ENCODE results near the gene TMA7B.

The TMA7B gene

DNA sequence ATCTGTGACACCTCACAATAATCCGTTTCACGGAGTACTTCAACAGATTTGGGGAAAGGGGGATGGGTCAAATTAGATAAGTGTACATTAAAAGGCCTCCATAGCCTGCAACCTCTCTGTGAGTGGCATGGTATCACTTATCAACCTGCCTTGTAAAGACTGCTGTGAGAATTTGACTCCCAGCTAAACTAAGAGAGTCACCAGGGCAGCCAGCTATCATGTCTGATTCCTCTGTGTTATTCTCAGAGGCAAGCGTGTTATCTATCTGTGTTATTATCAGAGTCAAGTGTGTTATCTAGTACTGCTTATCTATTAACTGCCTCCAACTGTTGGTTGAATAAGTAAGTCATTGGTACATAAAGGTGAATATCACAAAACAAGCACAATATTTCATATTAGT lies 30.5 kb downstream of the TMA7B start:
- TF ChIP-seq, protein P1, sequence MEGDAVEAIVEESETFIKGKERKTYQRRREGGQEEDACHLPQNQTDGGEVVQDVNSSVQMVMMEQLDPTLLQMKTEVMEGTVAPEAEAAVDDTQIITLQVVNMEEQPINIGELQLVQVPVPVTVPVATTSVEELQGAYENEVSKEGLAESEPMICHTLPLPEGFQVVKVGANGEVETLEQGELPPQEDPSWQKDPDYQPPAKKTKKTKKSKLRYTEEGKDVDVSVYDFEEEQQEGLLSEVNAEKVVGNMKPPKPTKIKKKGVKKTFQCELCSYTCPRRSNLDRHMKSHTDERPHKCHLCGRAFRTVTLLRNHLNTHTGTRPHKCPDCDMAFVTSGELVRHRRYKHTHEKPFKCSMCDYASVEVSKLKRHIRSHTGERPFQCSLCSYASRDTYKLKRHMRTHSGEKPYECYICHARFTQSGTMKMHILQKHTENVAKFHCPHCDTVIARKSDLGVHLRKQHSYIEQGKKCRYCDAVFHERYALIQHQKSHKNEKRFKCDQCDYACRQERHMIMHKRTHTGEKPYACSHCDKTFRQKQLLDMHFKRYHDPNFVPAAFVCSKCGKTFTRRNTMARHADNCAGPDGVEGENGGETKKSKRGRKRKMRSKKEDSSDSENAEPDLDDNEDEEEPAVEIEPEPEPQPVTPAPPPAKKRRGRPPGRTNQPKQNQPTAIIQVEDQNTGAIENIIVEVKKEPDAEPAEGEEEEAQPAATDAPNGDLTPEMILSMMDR (IDR thresholded peaks at IDR 0.05): no peak

DNA sequence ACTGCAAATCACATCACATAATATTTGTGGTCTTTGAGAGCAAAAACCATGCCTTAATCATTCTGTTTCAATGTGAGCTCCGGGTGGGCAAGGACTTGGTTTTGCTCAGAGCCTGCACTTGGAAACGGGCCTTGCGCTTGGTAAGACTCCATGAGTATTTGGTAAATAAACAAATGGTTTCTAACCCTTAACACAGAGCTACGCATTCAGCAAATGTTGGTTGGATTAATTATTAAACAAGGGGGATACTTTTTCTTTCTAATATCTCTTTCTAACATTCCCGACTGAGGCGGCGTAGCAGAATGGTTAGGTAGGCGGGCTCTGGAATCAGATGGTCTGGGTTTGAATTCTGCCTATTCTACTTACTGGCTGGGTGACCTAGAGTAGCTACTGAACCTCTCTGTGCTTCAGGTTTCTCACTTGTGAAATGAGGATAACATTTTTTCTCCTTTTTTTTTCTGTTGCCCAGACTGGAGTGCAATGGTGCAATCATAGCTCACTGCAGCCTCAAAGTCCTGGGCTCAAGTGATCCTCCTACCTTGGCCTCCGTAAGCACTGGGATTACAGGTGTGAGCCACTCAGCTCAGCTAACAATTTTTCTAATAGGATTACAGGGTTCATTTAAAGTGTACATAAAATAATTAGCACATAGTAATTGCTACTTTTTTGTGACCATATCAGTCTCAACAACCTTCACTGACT lies 31.1 kb downstream of the TMA7B start:
- TF ChIP-seq, protein P1 (IDR thresholded peaks at IDR 0.05): no peak

DNA sequence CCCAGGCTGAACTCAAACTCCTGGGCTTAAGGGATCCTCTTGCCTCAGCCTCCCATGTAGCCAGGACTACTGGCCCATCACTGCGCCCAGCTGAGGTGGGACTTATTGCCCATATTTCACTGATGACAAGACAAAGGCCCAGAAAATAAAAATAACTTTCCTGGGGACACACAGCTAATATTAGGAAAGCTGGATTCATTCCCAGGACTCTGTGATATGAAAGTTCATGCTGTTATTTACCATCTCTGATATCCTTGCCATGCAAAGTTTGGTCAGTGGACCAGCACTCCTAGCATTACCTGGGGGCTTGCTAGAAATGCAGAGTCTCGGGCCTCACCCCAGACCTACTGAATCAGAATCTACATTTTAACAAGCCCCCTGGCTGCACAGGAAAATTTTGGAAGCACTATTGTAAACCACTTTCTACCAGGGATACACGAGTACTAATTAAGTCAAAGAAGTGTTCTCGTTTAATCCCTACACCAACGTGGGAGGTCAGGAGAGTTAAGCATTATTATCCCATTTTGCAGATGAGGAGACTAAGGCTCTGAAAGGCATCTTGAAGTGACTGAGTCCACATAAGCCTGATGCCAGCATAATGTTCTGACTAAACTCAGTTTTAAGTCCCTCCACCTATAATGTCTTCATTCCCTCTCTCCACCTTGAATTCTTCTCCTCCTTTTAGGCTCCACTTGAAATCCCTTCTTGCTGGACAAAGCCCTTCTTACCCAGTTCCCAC lies 32.1 kb downstream of the TMA7B start:
- TF ChIP-seq, protein P1 (IDR thresholded peaks at IDR 0.05): no peak

DNA sequence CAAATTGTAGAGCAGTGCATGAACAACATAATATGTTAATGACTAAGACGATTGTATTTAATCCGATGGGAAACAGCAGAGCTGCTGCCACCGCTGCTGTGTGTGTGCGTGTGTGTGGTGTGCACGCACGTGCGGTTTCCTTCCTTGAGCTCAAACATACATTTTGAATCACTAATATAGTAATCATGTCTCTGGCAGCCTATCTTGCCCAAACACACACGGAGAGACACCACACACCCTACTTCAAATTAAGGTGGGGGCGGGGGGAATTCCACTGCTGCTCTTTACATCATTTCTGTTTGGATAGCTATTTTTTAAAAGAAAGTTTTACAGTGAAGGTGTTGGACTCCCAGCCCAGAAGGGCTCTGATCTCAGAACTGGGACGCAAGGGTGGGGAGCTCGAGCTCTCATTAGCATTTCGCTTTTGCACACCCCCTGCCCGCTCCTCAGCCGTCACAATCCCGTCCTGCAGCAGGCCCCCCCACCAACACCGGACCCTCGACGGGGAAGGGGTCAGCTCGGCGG lies 33.9 kb downstream of the TMA7B start:
- TF ChIP-seq, protein P1 (IDR thresholded peaks at IDR 0.05): no peak

DNA sequence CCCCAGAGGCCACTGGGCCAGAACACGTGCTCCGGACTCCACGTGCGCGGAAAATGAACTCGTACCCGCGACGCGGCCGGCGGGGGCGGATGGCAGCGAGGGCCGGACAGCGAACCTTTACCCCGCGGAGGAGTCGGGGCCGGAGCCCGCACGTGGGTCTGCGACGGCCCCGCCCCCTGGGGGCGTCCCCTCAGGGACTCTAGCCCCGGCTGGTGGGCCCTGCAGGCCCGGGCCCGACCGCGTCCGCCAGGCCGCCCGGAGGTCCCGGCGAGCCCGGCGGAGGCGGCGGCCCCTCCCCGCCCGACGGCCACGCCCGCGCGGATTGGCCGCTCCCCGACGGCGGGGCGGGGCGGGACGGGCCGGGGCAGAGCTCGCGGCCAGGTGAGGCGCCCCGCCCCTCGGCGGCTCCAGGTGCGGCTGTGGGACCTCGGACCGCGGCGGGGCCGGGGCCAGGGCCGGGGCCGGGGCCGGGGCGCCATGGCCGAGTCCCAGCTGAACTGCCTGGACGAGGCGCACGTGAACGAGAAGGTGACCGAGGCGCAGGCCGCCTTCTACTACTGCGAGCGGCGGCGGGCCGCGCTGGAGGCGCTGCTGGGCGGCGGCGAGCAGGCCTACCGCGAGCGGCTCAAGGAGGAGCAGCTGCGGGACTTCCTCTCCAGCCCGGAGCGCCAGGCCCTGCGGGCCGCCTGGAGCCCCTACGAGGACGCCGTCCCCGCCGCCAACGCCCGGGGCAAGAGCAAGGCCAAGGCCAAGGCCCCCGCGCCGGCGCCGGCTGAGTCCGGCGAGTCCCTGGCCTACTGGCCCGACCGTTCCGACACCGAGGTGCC lies 34.6 kb downstream of the TMA7B start, which contains the start of gene FAM83F:
FAM83F (plus strand) TSS at position 389 of the 827 bp plus-strand sequence; CDS start at position 478, 89 bp downstream.
- TF ChIP-seq, protein P1 (IDR thresholded peaks at IDR 0.05): no peak

DNA sequence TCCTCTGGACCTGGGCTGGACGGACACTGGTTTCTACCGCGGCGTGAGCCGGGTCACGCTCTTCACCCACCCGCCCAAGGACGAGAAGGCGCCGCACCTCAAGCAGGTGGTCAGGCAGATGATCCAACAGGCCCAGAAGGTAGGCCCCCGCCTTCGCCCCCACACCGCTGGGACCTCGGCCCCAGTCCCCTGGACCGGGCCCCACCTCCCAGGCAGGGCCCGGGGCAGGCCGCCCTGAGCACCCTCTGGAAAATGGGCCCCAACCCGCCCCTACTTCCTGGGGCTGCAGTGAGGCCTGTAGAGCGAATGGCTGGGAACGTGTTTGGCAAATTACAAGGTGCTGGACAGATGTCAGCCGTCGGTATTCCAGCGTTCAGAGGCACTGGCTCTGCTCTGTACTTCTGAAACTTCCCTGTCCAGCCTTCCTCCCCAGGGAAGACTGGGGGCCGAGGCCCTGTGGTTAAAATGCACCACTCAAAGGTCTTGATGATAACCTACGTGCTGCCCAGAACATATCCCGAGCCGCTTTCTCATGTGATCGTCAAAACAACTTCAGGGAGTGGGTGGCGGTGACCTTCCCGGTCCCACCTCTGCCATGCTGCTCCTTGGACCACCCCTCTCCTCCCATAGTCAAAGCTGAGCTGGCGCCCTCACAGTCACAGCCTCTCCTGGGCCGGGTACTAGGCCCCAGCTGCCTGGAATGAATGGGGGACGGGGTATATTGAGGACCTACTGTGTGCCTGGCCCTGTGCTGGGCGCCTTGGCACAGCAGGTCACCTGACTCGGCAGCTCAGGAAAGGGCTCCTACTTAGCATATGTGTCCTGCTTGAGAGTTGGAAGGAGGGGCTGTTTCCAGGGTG lies 35.4 kb downstream of the TMA7B start:
- TF ChIP-seq, protein P1 (IDR thresholded peaks at IDR 0.05): no peak
